Fibroblast of the aortic adventitia (primary cell): ENCODE data around the gene RFTN1. TPM values are rescaled to one million over a fixed set of nuclear protein-coding genes. Genes with fewer than 3 reads are reported as not detected.

Experiments
- DNase-seq: peaks from one replicate; pipeline ENCODE4 v3.0.0-alpha.2; 2010; ENCODE audit warnings: low read depth
- H3K4me3 ChIP-seq: 2 replicates; pipeline ENCODE4 v1.5.1; 2011; ENCODE audit warnings: low read depth, mild to moderate bottlenecking, control low read depth, low read length, moderate library complexity
- total RNA-seq: library from RNA; depleted of rRNA; stranded (reverse); fragments of >200 nt; gene quantifications from 2 replicates; pipeline ENCODE4 v1.2.3, GENCODE V29; 2012; ENCODE audit warnings: low replicate concordance
- TF ChIP-seq, protein P1 (sequence below): IDR thresholded peaks from 2 replicates; pipeline ENCODE4 v1.5.1; 2011; ENCODE audit warnings: mild to moderate bottlenecking, low read length, control low read depth, inconsistent platforms; ENCODE audit not compliant: insufficient read depth

The RFTN1 gene
- total RNA-seq, 1 donor: 54.7 TPM

DNA sequence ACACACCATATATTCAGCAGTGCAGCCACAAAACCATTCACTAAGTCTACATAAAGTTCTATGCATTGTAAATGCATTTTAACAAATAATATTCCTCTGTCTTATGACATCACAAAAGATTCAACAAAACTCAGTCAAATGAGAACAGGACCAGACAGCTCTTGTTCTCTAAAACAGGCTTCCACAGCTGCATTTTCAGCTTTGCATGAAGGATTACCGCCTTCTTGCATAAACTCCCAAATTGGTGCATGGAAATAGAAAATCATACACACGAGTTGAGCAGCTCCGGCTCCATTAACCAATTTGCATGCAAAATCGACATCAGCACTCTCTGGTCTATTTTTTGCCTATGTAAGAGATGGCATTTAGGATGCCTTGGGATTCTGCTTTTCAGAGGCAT is 66.4 kb downstream of the RFTN1 start:
- no peak for DNase-seq

DNA sequence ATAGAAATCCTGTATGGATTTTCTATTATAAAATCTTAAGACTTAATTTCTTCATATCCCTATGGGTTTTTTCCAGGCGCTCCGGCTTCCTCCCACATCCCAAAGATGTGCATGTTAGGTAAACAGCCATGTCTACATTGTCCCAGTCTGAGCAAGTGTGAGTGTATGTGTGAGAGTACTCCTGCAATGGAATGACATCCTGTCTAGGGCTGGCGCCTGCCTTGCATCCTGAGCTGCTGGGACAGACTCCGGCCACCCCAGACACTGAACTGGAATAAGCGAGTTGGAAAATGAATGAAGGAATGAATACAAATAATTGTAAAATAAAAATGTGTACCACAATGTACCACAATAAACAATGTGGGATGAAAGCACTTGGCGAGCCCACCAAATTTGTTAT is 69.2 kb downstream of the RFTN1 start:
- no peak for DNase-seq
- TF ChIP-seq, protein P1, sequence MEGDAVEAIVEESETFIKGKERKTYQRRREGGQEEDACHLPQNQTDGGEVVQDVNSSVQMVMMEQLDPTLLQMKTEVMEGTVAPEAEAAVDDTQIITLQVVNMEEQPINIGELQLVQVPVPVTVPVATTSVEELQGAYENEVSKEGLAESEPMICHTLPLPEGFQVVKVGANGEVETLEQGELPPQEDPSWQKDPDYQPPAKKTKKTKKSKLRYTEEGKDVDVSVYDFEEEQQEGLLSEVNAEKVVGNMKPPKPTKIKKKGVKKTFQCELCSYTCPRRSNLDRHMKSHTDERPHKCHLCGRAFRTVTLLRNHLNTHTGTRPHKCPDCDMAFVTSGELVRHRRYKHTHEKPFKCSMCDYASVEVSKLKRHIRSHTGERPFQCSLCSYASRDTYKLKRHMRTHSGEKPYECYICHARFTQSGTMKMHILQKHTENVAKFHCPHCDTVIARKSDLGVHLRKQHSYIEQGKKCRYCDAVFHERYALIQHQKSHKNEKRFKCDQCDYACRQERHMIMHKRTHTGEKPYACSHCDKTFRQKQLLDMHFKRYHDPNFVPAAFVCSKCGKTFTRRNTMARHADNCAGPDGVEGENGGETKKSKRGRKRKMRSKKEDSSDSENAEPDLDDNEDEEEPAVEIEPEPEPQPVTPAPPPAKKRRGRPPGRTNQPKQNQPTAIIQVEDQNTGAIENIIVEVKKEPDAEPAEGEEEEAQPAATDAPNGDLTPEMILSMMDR: no peak
- no peak overlapping the region for H3K4me3 ChIP-seq

More for the DNA sequence above, 66.4 kb downstream of the RFTN1 start:
- TF ChIP-seq, protein P1: no peak
- H3K4me3 ChIP-seq: no peak overlapping the region

DNA sequence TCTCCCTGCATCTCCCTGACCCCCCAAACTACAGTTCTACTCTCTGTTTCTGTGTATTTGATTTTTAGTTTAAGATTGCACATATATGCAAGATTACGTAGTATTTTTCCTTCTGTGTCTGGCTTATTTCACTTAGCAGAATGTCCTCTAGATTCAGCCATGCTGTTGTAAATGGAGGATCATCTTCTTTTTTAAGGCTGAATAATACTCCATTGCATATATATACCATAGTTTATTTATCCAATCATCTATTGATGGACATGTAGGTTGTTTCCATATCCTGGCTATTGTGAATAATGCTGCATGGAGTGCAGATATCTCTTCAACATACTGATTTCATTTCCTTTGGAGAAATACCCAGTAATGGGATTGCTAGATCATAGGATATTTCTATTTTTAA is 70.8 kb downstream of the RFTN1 start:
- H3K4me3 ChIP-seq: no peak overlapping the region
- DNase-seq: no peak
- TF ChIP-seq, protein P1: no peak

DNA sequence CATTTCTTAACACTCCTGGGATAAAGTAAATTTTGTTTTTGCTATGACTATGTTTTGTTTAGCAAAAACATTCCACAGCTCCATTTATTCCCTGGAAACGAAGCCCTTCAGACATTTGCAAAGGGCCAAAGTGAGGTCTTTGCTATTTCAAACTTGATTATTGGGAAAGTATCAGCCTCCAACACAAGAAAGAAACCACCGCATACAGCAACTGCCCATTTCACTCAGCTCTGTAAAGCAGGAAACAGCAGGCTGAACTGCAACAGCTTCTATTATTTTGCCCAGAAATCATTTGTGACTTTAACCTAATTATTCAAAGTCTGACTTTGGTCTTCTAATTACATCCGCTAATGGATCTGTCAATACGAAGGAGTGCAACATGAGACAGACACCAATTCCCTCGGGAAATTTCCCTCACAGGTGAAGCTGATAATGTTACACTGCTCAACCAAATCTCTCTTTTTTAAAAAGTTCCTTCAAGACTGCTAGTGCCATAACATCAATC is 72.1 kb downstream of the RFTN1 start:
- DNase-seq: peak; percentile 42
- no peak overlapping the region for H3K4me3 ChIP-seq
- TF ChIP-seq, protein P1: no peak

DNA sequence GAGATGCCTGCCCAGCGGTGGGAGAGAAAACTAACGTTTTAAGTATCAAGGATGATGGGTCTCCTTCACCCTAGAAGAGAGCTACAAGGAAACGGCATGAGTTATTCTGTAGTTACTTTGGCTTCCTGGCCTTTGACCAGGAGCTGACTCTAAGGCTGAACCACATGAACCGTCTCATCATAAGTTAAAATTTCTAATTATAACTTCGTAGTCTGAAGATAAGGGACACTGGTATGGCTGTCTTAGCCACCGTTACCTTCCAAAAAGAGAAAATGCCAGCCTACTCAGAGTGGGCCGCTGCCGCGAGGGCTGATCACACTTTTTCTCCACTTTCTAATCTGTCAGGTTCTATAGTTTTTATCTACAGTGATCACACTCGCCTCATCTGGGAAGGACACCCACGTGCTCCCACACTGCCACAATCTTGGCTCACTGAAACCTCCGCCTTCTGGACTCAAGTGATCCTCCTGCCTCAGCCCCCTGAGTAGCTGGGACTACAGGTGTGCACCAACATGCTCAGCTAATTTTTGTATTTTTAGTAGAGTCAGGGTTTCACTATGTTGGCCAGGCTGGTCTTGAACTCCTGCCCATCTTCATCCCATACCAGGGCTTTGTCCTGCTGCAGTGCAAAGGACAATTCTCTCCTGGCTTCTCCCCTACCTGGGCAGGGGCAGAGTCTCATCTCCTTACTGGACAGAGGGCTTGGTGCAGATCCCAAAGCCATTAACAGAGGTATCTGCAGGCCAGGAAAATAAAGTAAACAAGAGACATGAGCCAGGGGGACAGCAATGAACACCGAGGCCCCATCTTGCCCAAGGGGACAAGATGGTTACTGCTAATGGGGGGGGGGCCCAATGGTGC is 73.4 kb downstream of the RFTN1 start:
- TF ChIP-seq, protein P1: no peak
- H3K4me3 ChIP-seq: no peak overlapping the region
- DNase-seq: peak; percentile 16

DNA sequence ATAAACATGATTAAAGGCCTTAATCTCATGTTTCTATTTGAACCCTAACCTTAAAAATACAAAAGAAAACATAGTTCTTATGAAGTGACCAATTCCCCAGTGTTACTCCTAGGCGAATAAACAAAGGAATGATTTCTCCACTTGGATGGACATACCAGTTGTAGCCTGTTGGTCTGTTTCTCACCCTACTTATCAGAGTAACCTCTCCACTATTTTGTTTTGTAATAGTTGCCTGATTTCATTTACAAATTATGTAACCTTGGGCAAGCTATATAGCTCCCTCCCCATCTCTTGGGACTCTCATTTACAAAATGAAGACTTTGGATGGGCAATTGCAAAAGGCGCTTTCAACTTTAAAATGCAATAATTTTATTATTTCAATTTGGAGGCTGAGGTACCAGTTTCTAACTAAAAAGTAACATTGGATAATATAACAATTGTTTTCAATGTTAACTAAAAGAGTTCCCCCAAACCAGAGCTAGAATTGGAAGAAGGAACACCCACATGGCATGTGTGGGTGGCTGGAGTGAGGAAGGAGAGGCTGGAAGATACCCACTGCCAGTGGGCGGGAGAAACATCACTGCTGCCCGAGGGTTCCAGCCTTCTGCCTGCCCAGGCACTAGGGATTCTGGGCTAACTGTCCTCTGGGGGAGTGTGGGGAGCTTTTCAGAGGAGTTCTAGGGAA is 74.2 kb downstream of the RFTN1 start:
- peak; percentile 78 for DNase-seq
- H3K4me3 ChIP-seq: no peak overlapping the region
- TF ChIP-seq, protein P1: no peak
